Measurements from ENCODE around the gene C1QTNF3.

DNA sequence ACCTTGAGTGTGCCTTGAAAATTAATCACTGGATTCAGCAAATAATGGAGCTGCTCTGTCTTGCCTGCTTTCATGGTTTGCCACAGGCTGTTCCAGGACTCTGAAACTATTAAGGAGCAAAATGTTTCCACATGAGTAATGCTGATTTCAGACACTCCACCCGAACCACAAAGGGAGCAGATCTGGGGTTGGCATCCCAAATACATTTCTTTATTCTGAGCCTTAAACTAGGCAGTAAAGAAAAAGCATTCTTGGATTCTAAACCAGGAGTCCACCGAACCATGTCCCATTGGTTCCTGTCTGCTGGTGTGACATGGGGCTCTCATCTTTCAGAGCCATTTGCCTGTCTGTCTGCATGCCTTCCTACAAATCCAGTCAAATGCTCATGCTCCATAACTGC lies 10.1 kb upstream of the C1QTNF3 start:
- TF ChIP-seq, protein P1, sequence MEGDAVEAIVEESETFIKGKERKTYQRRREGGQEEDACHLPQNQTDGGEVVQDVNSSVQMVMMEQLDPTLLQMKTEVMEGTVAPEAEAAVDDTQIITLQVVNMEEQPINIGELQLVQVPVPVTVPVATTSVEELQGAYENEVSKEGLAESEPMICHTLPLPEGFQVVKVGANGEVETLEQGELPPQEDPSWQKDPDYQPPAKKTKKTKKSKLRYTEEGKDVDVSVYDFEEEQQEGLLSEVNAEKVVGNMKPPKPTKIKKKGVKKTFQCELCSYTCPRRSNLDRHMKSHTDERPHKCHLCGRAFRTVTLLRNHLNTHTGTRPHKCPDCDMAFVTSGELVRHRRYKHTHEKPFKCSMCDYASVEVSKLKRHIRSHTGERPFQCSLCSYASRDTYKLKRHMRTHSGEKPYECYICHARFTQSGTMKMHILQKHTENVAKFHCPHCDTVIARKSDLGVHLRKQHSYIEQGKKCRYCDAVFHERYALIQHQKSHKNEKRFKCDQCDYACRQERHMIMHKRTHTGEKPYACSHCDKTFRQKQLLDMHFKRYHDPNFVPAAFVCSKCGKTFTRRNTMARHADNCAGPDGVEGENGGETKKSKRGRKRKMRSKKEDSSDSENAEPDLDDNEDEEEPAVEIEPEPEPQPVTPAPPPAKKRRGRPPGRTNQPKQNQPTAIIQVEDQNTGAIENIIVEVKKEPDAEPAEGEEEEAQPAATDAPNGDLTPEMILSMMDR (IDR thresholded peaks at IDR 0.05; ENCODE audit: insufficient read depth, low read length, poor library complexity, severe bottlenecking), result no peak
- TF ChIP-seq EZH2phosphoT487 (conservative IDR thresholded peaks at IDR 0.05; ENCODE audit: low read length), result no peak
